ENCODE results near the gene KLF18.
"Not testable (repeated sequence)": the region's sequence is repeated elsewhere in the genome, so short reads cannot be mapped to it uniquely, and the experiment has no call there.

KLF18 gene

GRCh38 chr1:44120398-44120949, 21.0 kb downstream of the KLF18 start:
- FAIRE-seq = no peak

GRCh38 chr1:44119525-44119924, 21.9 kb downstream of the KLF18 start:
- DNase-seq (ENCODE audit: insufficient read length, low spot score) (no peak), FAIRE-seq (no peak)

More at GRCh38 chr1:44120398-44120949, 21.0 kb downstream of the KLF18 start:
- no peak for DNase-seq (ENCODE audit: insufficient read length, low spot score)

DNA sequence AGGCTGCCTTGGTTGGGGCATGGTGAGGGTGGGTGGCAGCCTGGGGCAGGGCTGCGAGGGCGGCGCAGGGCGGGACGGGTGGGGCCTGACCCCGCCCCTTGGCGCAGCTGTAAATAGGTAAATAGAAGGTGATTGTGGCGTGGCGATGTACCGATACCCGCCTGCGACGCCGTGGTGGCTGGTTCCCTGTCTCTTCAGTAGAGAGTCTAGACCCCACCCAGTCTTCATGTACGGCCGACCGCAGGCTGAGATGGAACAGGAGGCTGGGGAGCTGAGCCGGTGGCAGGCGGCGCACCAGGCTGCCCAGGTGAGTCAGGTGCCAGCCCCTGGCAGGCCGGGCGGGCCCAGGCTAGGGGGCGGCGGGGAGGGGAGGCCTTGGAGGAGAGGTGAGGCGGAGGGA, 22.7 kb downstream of the KLF18 start, which contains the start of gene KLF17:
KLF17 (plus strand) TSS at position 140 of the 400 bp plus-strand sequence; CDS start at position 227, 87 bp downstream.
- no peak for DNase-seq (ENCODE audit: insufficient read length, low spot score)
- no peak for FAIRE-seq

- FAIRE-seq; DNase-seq (ENCODE audit: insufficient read length, low spot score): not testable (repeated sequence)
These were observed 24.2 kb downstream of the KLF18 start for GRCh38 chr1:44117272-44117671.

DNA sequence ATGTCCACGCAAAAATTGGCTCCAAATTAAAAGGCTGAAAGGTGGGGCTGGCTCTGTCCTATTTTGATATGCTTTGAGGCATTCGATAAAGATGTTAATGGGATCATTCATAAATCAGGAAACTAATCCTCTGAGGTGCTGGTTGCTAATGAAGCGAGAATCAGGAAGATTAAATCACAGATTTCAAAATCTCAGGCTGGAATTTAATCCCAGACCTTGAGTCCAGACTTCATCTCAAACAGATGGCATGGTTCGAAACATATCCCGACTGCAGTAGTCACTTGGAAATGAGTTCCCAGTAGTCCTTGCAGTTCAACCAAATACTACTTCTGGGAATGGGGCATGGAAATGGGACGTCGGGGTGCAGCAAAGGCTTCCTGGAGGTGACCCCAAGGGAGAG, 27.3 kb downstream of the KLF18 start:
- DNase-seq (ENCODE audit: insufficient read length, low spot score) (no peak), FAIRE-seq (no peak)

- no peak for DNase-seq (ENCODE audit: insufficient read length, low spot score)
- no peak for FAIRE-seq
These were observed 28.3 kb downstream of the KLF18 start for GRCh38 chr1:44113095-44113609.

DNA sequence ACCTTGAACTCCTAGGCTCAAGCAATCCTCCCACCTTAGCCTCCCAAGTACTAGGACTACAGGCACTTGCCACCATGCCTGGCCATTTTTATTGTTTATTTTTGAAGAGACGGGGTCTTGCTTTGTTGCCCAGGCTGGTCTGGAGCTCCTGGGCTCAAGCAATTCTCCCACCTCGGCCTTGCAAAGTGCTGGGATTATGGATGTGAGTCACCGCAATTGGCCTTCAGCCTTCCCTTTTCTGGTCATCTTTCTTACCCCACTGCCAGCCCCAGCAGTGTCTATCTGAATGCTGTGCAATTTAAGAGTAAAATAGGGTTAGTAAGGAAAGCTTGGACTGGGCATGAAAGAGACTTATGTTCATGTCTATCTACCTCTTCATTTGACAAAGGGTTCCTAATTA, 28.9 kb downstream of the KLF18 start:
- FAIRE-seq (no peak), DNase-seq (ENCODE audit: insufficient read length, low spot score) (no peak)

- no peak for DNase-seq (ENCODE audit: insufficient read length, low spot score)
- no peak for FAIRE-seq
These were observed 29.6 kb downstream of the KLF18 start for GRCh38 chr1:44111861-44112260.

DNA sequence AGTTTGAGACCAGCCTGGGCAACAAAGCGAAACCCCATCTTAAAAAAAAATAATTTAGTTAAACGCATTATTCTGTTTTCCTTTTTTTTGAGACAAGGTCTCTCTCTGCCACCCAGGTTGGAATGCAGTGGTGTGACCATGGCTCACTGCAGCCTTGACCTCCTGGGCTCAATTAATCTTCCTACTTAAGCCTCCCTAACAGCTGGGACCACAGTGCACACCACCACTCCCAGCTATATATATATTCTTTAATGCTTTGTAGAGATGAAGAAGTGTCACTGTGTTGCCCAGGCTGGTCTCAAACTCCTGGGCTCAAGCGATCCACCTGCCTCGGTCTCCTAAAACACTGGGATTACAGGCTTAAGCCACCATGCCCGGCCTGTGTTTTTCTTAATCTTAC, 30.5 kb downstream of the KLF18 start:
- FAIRE-seq = no peak

GRCh38 chr1:44108971-44109370, 32.5 kb downstream of the KLF18 start:
- no peak for DNase-seq (ENCODE audit: insufficient read length, low spot score)
- no peak for FAIRE-seq

More for the DNA sequence above, 30.5 kb downstream of the KLF18 start:
- no peak for DNase-seq (ENCODE audit: insufficient read length, low spot score)

GRCh38 chr1:44108241-44108640, 33.2 kb downstream of the KLF18 start:
- FAIRE-seq = no peak
- DNase-seq (ENCODE audit: insufficient read length, low spot score) = no peak

- DNase-seq (ENCODE audit: insufficient read length, low spot score) = no peak
- FAIRE-seq = no peak
These were observed 35.6 kb downstream of the KLF18 start for GRCh38 chr1:44105810-44106209.

GRCh38 chr1:44103270-44104131, 37.9 kb downstream of the KLF18 start:
- FAIRE-seq = no peak
- DNase-seq (ENCODE audit: insufficient read length, low spot score) = no peak

- DNase-seq (ENCODE audit: insufficient read length, low spot score) (no peak), FAIRE-seq (no peak)
These were observed 40.1 kb downstream of the KLF18 start for GRCh38 chr1:44101328-44101727.

DNA sequence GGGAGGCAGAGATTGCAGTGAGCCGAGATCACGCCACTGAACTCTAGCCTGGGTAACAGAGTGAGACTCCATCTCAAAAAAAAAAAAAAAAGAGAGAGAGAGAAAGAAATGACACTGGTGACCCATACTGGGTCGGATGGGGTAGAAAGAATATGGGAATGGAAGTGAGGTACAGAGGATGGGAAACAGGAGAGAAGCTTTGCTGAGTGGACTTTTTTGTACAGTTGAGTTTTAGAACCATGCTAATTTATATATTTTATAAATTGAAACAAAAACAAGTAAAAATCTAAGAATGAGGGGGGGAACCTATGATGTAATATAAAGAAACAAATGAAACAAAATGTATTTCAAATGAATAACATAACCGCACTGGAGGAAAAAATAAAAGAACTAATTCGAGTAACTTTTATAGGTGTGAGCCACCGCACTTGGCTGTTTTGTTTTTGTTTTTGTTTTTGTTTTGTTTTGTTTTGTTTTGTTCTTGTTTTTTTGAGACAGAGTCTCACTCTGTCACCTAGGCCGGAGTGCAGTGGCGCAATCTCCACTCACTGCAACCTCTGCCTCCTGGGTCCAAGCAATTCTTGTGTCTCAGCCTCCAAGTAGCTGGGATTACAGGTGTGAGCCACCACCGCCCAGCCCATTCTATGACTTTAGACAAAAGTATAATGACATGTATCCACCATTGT, 41.1 kb downstream of the KLF18 start:
- no peak for FAIRE-seq
- DNase-seq (ENCODE audit: insufficient read length, low spot score) = no peak

- DNase-seq (ENCODE audit: insufficient read length, low spot score) (no peak), FAIRE-seq (no peak)
These were observed 47.4 kb downstream of the KLF18 start for GRCh38 chr1:44094047-44094446.

GRCh38 chr1:44090429-44091252, 50.8 kb downstream of the KLF18 start:
- FAIRE-seq = no peak
- DNase-seq (ENCODE audit: insufficient read length, low spot score) = no peak

- DNase-seq (ENCODE audit: insufficient read length, low spot score) = no peak
These were observed 51.9 kb downstream of the KLF18 start for GRCh38 chr1:44089371-44090048.

More at GRCh38 chr1:44089371-44090048, 51.9 kb downstream of the KLF18 start:
- FAIRE-seq = no peak

Data from GM19239 (cell line).